Measurements from ENCODE around the gene LAMTOR4. TPM values are rescaled to one million over a fixed set of nuclear protein-coding genes. Genes with fewer than 3 reads are reported as not detected.

Gene LAMTOR4
- total RNA-seq, 1 experiment from 2014 or later, result 171 TPM

DNA sequence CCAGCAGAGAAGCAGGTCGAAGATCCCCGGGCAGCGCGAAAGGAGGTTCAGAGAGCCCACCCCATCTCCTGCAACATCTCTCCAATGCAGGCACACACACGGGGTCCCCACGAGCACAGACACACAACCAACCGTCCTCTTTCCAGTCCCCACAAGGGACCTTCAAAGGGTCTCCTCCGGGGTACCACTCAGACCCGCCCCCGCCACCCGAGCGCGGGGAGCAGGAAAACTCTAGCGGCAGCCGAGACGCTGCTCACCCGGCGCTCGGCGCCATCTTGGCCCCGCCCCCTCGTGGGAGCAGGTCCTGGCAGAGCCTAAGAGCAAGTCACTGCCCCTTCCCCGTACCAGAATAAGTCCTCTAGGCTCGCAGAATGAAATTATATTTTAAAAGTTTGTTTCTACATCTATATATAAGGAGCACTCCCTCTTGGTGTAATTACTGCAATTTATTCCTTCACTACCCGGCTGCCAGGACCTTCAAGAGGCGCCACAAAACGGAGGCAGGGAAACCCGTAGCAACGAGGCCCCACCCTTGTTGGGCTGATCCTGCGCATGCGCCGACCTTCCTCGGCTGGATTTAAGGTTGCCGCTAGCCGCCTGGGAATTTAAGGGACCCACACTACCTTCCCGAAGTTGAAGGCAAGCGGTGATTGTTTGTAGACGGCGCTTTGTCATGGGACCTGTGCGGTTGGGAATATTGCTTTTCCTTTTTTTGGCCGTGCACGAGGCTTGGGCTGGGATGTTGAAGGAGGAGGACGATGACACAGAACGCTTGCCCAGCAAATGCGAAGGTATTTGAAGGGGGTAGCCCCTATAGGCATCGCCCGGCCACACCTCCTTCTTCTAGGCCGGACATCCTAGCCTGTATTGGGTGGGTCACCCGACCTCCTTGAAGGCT lies 29.4 kb upstream of the LAMTOR4 start, which contains the start of the genes CNPY4 and TAF6:
CNPY4 (plus strand) TSS at position 563 of the 898 bp plus-strand sequence; CDS start at position 674, 111 bp downstream.
TAF6 (minus strand) TSS at position 287 of the 898 bp plus-strand sequence. CDS start 5,149 bp downstream, outside the sequence.
- Histone ChIP-seq H3K27ac (ENCODE audit: low read length) (peak within 1 kb of the TSS; percentile 68), H3K4me3 (ENCODE audit: low read length) (peak within 1 kb of the TSS; percentile 81), H3K4me2 (ENCODE audit: low read depth, low read length, poor library complexity, severe bottlenecking) (peak within 1 kb of the TSS; percentile 92), H2AFZ (ENCODE audit: low read length) (peak within 1 kb of the TSS; percentile 70; the same call in 1 of the 2 replicates), H3K36me3 (ENCODE audit: insufficient read depth, low read length) (no peaks in the 10 kb centered on the region), H3K9me2 (replicated peaks; ENCODE audit: insufficient read depth, low read length) (no peaks in the 10 kb centered on the region), H3K27me3 (ENCODE audit: low read length) (no peaks in the 10 kb centered on the region), H4K20me1 (ENCODE audit: insufficient read depth, low read depth, low read length) (no peaks in the 10 kb centered on the region), H3K79me2 (ENCODE audit: low read length) (peaks cover 15% of the 10 kb centered on the region), H3K9me3 (ENCODE audit: low read length) (no peaks in the 10 kb centered on the region), H3K9ac (ENCODE audit: low read length) (peak within 1 kb of the TSS; percentile 82), H3K4me1 (ENCODE audit: low read length) (peaks cover 20% of the 10 kb centered on the region)
- DNase-seq, result peak; percentile 98

DNA sequence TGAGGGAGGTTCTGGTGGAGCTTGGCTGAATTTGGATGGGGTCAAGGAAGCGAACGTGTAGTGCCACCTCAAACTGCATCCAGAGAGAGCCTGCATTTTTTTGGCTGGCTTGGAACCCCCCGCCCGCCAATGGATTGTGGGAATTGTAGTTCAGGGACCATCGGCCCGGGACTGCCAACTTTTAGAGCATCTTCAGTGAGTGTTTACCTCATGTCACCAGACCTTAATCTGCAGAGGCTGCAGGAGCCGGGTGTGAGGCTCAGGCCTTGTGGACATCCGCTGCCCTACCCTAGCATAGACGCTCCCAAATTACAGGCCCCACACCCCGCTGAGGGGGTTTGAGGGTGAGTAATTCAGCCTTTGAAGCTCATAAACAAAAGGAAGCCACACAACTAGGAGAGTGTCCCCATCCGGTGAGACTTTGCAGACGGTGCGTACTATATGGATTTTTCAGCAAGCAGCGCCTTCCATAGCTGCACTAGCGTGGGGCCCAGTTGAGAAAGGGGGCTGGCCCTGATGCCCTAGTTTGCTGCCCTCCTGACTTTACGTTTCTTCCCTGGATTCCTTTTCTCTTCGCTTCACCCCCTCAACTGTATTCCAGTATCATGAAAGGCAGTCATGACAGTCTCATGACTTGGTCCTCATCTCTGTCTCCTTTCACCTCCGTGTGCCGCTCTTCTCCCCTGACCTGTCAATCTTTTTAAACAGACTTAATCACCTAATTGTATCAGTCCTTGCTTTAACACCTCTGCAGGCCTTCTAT lies 28.6 kb upstream of the LAMTOR4 start:
- Histone ChIP-seq H3K27me3 (ENCODE audit: low read length) (no peaks in the 10 kb centered on the region), H3K9ac (ENCODE audit: low read length) (peak overlapping the region; percentile 82), H3K9me3 (ENCODE audit: low read length) (no peaks in the 10 kb centered on the region), H3K4me2 (ENCODE audit: low read depth, low read length, poor library complexity, severe bottlenecking) (peak overlapping the region; percentile 92), H3K27ac (ENCODE audit: low read length) (peak overlapping the region; percentile 68), H4K20me1 (ENCODE audit: insufficient read depth, low read depth, low read length) (no peaks in the 10 kb centered on the region), H3K4me3 (ENCODE audit: low read length) (peak overlapping the region; percentile 81), H3K9me2 (replicated peaks; ENCODE audit: insufficient read depth, low read length) (no peaks in the 10 kb centered on the region), H2AFZ (ENCODE audit: low read length) (peak overlapping the region; percentile 70; the same call in 1 of the 2 replicates), H3K36me3 (ENCODE audit: insufficient read depth, low read length) (no peaks in the 10 kb centered on the region), H3K4me1 (ENCODE audit: low read length) (peaks cover 26% of the 10 kb centered on the region), H3K79me2 (ENCODE audit: low read length) (peaks cover 22% of the 10 kb centered on the region)
- DNase-seq, result peak; percentile 89

DNA sequence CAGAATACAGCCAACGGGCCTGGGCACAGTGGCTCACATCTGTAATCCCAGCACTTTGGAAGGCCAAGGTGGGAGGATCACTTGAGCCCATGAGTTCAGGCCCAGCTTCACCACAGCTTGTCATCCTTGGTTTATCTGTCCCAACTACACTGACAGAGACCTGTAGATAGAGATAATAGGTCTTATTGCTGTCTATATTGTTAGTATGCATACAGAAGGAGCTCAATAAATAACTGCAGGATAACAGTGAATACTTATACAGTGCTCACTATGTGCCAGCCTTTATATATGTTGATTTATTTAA lies 28.0 kb upstream of the LAMTOR4 start:
- H3K79me2 ChIP-seq (ENCODE audit: low read length), result peaks cover 27% of the 10 kb centered on the region
- no peaks in the 10 kb centered on the region for H3K36me3 ChIP-seq (ENCODE audit: insufficient read depth, low read length)
- H3K9me2 ChIP-seq (replicated peaks; ENCODE audit: insufficient read depth, low read length), result no peaks in the 10 kb centered on the region
- no peak overlapping the region for H2AFZ ChIP-seq (ENCODE audit: low read length)
- peaks cover 32% of the 10 kb centered on the region for H3K4me1 ChIP-seq (ENCODE audit: low read length)
- H3K4me2 ChIP-seq (ENCODE audit: low read depth, low read length, poor library complexity, severe bottlenecking), result peak overlapping the region; percentile 92
- H3K4me3 ChIP-seq (ENCODE audit: low read length), result peak overlapping the region; percentile 81
- peak overlapping the region; percentile 68 for H3K27ac ChIP-seq (ENCODE audit: low read length)
- no peaks in the 10 kb centered on the region for H3K27me3 ChIP-seq (ENCODE audit: low read length)
- peak overlapping the region; percentile 82 for H3K9ac ChIP-seq (ENCODE audit: low read length)
- no peaks in the 10 kb centered on the region for H3K9me3 ChIP-seq (ENCODE audit: low read length)
- no peak for DNase-seq
- H4K20me1 ChIP-seq (ENCODE audit: insufficient read depth, low read depth, low read length), result no peaks in the 10 kb centered on the region

DNA sequence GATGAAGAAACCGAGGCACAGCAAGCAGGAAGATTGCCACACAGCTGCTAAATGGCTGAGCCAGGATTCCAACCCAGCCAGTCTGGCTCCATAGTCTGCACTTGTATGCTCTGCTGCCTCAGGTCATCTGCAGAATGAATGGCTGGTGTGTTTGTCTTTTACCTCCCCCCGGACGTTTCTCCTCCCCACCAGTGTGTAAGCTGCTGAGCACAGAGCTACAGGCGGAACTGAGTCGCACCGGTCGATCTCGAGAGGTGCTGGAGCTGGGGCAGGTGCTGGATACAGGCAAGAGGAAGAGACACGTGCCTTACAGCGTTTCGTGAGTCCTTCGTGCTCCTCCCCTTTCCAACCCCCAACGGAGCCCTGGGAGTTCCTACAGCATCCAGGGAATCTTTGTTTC lies 26.7 kb upstream of the LAMTOR4 start:
- H3K79me2 ChIP-seq (ENCODE audit: low read length), result peaks cover 33% of the 10 kb centered on the region
- H3K4me2 ChIP-seq (ENCODE audit: low read depth, low read length, poor library complexity, severe bottlenecking), result no peak overlapping the region
- H4K20me1 ChIP-seq (ENCODE audit: insufficient read depth, low read depth, low read length), result no peaks in the 10 kb centered on the region
- no peaks in the 10 kb centered on the region for H3K9me3 ChIP-seq (ENCODE audit: low read length)
- H3K27me3 ChIP-seq (ENCODE audit: low read length), result no peaks in the 10 kb centered on the region
- no peaks in the 10 kb centered on the region for H3K36me3 ChIP-seq (ENCODE audit: insufficient read depth, low read length)
- H3K9ac ChIP-seq (ENCODE audit: low read length), result no peak overlapping the region
- H3K9me2 ChIP-seq (replicated peaks; ENCODE audit: insufficient read depth, low read length), result no peaks in the 10 kb centered on the region
- H2AFZ ChIP-seq (ENCODE audit: low read length), result no peak overlapping the region
- no peak for DNase-seq
- H3K4me1 ChIP-seq (ENCODE audit: low read length), result peaks cover 33% of the 10 kb centered on the region
- H3K4me3 ChIP-seq (ENCODE audit: low read length), result no peak overlapping the region
- no peak overlapping the region for H3K27ac ChIP-seq (ENCODE audit: low read length)

DNA sequence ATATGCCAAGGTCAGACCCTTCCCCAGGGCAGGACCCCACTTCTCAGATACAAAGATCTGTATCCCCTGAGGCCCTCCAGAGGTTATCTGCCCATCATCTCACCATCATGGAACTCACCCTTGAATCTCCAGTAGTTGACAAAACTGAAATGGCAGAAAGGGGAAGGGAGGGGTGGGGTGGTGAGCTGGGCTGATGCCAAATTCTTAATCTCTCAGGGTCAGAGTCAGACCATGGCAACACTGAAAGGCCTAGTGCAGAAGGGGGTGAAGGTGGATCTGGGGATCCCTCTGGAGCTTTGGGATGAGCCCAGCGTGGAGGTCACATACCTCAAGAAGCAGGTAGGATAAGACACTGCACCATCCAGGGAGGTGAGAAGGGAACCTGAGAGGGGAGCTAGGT lies 26.1 kb upstream of the LAMTOR4 start:
- DNase-seq, result no peak
- Histone ChIP-seq H3K4me2 (ENCODE audit: low read depth, low read length, poor library complexity, severe bottlenecking) (no peak overlapping the region), H3K4me1 (ENCODE audit: low read length) (peaks cover 37% of the 10 kb centered on the region), H3K9ac (ENCODE audit: low read length) (no peak overlapping the region), H2AFZ (ENCODE audit: low read length) (no peak overlapping the region), H3K9me2 (replicated peaks; ENCODE audit: insufficient read depth, low read length) (no peaks in the 10 kb centered on the region), H3K27ac (ENCODE audit: low read length) (no peak overlapping the region), H4K20me1 (ENCODE audit: insufficient read depth, low read depth, low read length) (no peaks in the 10 kb centered on the region), H3K4me3 (ENCODE audit: low read length) (no peak overlapping the region), H3K79me2 (ENCODE audit: low read length) (peaks cover 33% of the 10 kb centered on the region), H3K36me3 (ENCODE audit: insufficient read depth, low read length) (no peaks in the 10 kb centered on the region), H3K27me3 (ENCODE audit: low read length) (no peaks in the 10 kb centered on the region), H3K9me3 (ENCODE audit: low read length) (no peaks in the 10 kb centered on the region)

DNA sequence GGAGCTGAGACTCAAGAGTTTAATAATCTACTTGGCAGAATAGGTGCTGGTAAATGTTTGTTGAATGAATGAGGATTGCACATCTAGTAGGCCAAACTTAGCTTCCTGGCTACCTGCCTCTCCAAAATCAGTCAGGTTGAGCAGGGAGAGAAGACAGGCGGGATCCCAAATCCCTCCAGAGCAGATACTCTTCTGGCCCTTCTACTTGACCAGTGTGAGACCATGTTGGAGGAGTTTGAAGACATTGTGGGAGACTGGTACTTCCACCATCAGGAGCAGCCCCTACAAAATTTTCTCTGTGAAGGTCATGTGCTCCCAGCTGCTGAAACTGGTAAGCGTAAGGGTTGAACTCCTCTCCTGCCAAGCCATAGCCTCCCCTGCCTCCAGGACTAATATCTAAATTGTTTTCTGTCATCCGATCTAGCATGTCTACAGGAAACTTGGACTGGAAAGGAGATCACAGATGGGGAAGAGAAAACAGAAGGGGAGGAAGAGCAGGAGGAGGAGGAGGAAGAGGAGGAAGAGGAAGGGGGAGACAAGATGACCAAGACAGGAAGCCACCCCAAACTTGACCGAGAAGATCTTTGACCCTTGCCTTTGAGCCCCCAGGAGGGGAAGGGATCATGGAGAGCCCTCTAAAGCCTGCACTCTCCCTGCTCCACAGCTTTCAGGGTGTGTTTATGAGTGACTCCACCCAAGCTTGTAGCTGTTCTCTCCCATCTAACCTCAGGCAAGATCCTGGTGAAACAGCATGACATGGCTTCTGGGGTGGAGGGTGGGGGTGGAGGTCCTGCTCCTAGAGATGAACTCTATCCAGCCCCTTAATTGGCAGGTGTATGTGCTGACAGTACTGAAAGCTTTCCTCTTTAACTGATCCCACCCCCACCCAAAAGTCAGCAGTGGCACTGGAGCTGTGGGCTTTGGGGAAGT lies 24.2 kb upstream of the LAMTOR4 start:
- Histone ChIP-seq H3K4me3 (ENCODE audit: low read length) (peak overlapping the region; percentile 80; the same call in 1 of the 2 replicates), H3K9ac (ENCODE audit: low read length) (0 out of 2 replicates have a peak overlapping the region, but pooled peaks have one; percentile 1), H3K27me3 (ENCODE audit: low read length) (no peaks in the 10 kb centered on the region), H3K36me3 (ENCODE audit: insufficient read depth, low read length) (no peaks in the 10 kb centered on the region), H3K79me2 (ENCODE audit: low read length) (peaks cover 22% of the 10 kb centered on the region), H3K4me1 (ENCODE audit: low read length) (peaks cover 39% of the 10 kb centered on the region), H2AFZ (ENCODE audit: low read length) (no peak overlapping the region), H3K9me3 (ENCODE audit: low read length) (no peaks in the 10 kb centered on the region), H3K27ac (ENCODE audit: low read length) (peak overlapping the region; percentile 10; the same call in 1 of the 2 replicates), H3K4me2 (ENCODE audit: low read depth, low read length, poor library complexity, severe bottlenecking) (peak overlapping the region; percentile 79), H4K20me1 (ENCODE audit: insufficient read depth, low read depth, low read length) (no peaks in the 10 kb centered on the region), H3K9me2 (replicated peaks; ENCODE audit: insufficient read depth, low read length) (no peaks in the 10 kb centered on the region)
- no peak for DNase-seq

DNA sequence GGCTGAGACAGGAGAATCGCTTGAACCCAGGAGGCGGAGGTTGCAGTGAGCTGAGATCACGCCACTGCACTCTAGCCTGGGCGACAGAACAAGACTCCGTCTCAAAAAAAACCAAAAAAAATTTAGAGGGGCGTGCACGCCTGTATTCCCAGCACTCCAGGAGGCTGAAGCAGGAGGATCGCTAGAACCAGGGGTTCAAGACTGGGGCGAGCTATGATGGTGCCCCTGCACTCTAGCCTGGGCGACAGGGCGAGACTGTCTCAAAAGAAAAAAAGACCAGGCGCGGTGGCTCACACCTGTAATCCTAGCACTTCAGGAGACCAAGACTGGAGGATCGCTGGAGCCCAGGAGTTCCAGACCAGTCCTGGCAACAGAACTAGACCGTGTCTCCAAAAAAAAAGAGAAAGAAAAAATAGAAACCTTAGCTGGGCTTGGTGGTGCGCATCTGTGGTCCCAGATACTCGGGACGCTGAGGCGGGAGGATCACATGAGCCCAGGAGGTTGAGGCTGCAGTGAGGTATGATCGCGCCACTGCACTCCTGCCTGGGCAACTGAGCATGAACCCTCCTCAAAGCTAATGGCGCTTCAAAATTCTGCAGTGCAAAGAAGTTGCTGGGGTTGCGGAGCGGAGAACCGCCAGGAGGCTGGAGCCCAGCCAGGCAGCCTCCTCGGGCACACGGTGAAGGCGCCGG lies 22.3 kb upstream of the LAMTOR4 start:
- no peaks in the 10 kb centered on the region for H3K27me3 ChIP-seq (ENCODE audit: low read length)
- DNase-seq, result no peak
- peaks cover 31% of the 10 kb centered on the region for H3K4me1 ChIP-seq (ENCODE audit: low read length)
- H4K20me1 ChIP-seq (ENCODE audit: insufficient read depth, low read depth, low read length), result no peaks in the 10 kb centered on the region
- H3K79me2 ChIP-seq (ENCODE audit: low read length), result peaks cover 22% of the 10 kb centered on the region
- no peaks in the 10 kb centered on the region for H3K9me3 ChIP-seq (ENCODE audit: low read length)
- H3K4me2 ChIP-seq (ENCODE audit: low read depth, low read length, poor library complexity, severe bottlenecking), result peak overlapping the region; percentile 79
- no peaks in the 10 kb centered on the region for H3K9me2 ChIP-seq (replicated peaks; ENCODE audit: insufficient read depth, low read length)
- peak overlapping the region; percentile 90 for H3K9ac ChIP-seq (ENCODE audit: low read length)
- H2AFZ ChIP-seq (ENCODE audit: low read length), result peak overlapping the region; percentile 93; the same call in 1 of the 2 replicates
- peak overlapping the region; percentile 80 for H3K4me3 ChIP-seq (ENCODE audit: low read length)
- H3K27ac ChIP-seq (ENCODE audit: low read length), result peak overlapping the region; percentile 94
- H3K36me3 ChIP-seq (ENCODE audit: insufficient read depth, low read length), result no peaks in the 10 kb centered on the region
